Mesenchymal stem cell (in vitro differentiated cells and primary cell): ENCODE results near the gene PTPRU.

Source experiments
- DNase-seq: peaks from one replicate; pipeline ENCODE4 v3.0.0-alpha.2; 2013
- H2AFZ ChIP-seq: one replicate; pipeline ENCODE4 v1.6.1; 2013; ENCODE audit warnings: low read depth, mild to moderate bottlenecking, control low read depth, inconsistent platforms, low read length, moderate library complexity
- H2AK5ac ChIP-seq: 2 replicates; pipeline ENCODE4 v1.6.1; 2013; ENCODE audit warnings: low read length, moderate library complexity, mild to moderate bottlenecking, inconsistent platforms; ENCODE audit not compliant: severe bottlenecking
- H2BK120ac ChIP-seq: one replicate; pipeline ENCODE4 v1.6.1; 2013; ENCODE audit warnings: low read depth, mild to moderate bottlenecking, inconsistent platforms, low read length, moderate library complexity
- H2BK12ac ChIP-seq, 2 experiments: one replicate each; pipeline ENCODE4 v1.6.1; 2013; ENCODE audit warnings: inconsistent platforms in 2 of 2, low read length in 2 of 2, mild to moderate bottlenecking in 2 of 2, moderate library complexity in 2 of 2, control low read depth in 1 of 2
- H2BK15ac ChIP-seq: one replicate; pipeline ENCODE4 v1.6.1; 2013; ENCODE audit warnings: mild to moderate bottlenecking, low read depth, inconsistent platforms; ENCODE audit not compliant: poor library complexity, severe bottlenecking
- H2BK5ac ChIP-seq: 2 replicates; pipeline ENCODE4 v1.6.1; 2013; ENCODE audit warnings: low read depth, mild to moderate bottlenecking, low read length, control low read depth, inconsistent platforms; ENCODE audit not compliant: poor library complexity, severe bottlenecking
- H3K14ac ChIP-seq, 2 experiments: one replicate each; pipeline ENCODE4 v1.6.1; 2013; ENCODE audit warnings: inconsistent platforms in 2 of 2, low read length in 2 of 2, control low read depth in 1 of 2, mild to moderate bottlenecking in 1 of 2, moderate library complexity in 1 of 2
- H3K18ac ChIP-seq, 2 experiments: one replicate each; pipeline ENCODE4 v1.6.1; 2013; ENCODE audit warnings: inconsistent platforms in 2 of 2, low read length in 2 of 2, control low read depth in 1 of 2, low read depth in 1 of 2, mild to moderate bottlenecking in 1 of 2
- H3K23ac ChIP-seq, 2 experiments: one replicate each; pipeline ENCODE4 v1.6.1; 2013; ENCODE audit warnings: inconsistent platforms in 2 of 2, low read length in 2 of 2, mild to moderate bottlenecking in 2 of 2, moderate library complexity in 2 of 2, control low read depth in 1 of 2
- H3K27ac ChIP-seq: 2 replicates; pipeline ENCODE4 v1.5.1; 2013; ENCODE audit warnings: mild to moderate bottlenecking, moderate library complexity, low read length, control low read depth, inconsistent platforms; ENCODE audit not compliant: poor library complexity, severe bottlenecking
- H3K27me3 ChIP-seq, 2 experiments: 2 replicates each; pipeline versions ENCODE4 v1.6.1 to v1.7.0; 2013; ENCODE audit warnings: low read length in 2 of 2, mild to moderate bottlenecking in 2 of 2, moderate library complexity in 2 of 2, control low read depth in 1 of 2, inconsistent platforms in 1 of 2; ENCODE audit not compliant: control insufficient read depth in 1 of 2, insufficient read depth in 1 of 2
- H3K36me3 ChIP-seq, 2 experiments: 2 replicates each; pipeline versions ENCODE4 v1.6.1 to v1.7.0; 2013; ENCODE audit warnings: low read length in 2 of 2, control low read depth in 1 of 2, inconsistent platforms in 1 of 2, low read depth in 1 of 2, mild to moderate bottlenecking in 1 of 2; ENCODE audit not compliant: insufficient read depth in 2 of 2, control insufficient read depth in 1 of 2
- H3K4ac ChIP-seq, 2 experiments: one replicate each; pipeline ENCODE4 v1.6.1; 2013; ENCODE audit warnings: inconsistent platforms in 2 of 2, low read length in 2 of 2, mild to moderate bottlenecking in 2 of 2, moderate library complexity in 2 of 2, control low read depth in 1 of 2, low read depth in 1 of 2
- H3K4me1 ChIP-seq: 2 replicates; pipeline ENCODE4 v1.6.1; 2013; ENCODE audit warnings: low read depth, low read length, control low read depth; ENCODE audit not compliant: control insufficient read depth, insufficient read depth
- H3K4me2 ChIP-seq: 2 replicates; pipeline ENCODE4 v1.6.1; 2013; ENCODE audit warnings: low read length, mild to moderate bottlenecking, inconsistent platforms; ENCODE audit not compliant: poor library complexity, severe bottlenecking
- H3K4me3 ChIP-seq, 2 experiments: 2 replicates each; pipeline versions ENCODE4 v1.5.1 to v1.7.0; 2013; ENCODE audit warnings: low read length in 2 of 2, mild to moderate bottlenecking in 2 of 2, control low read depth in 1 of 2, low read depth in 1 of 2; ENCODE audit not compliant: insufficient read depth in 1 of 2
- H3K79me1 ChIP-seq: replicated peaks from 2 replicates; pipeline ENCODE4 v1.6.1; 2013; ENCODE audit warnings: mild to moderate bottlenecking, control low read depth, low read length, inconsistent platforms; ENCODE audit not compliant: poor library complexity, severe bottlenecking
- H3K9ac ChIP-seq: 2 replicates; pipeline ENCODE4 v1.7.0; 2013; ENCODE audit warnings: mild to moderate bottlenecking, low read length, moderate library complexity
- H3K9me3 ChIP-seq: 2 replicates; pipeline ENCODE4 v1.7.0; 2013; ENCODE audit warnings: mild to moderate bottlenecking, low read length; ENCODE audit not compliant: control insufficient read depth
- H4K8ac ChIP-seq: one replicate; pipeline ENCODE4 v1.6.1; 2013; ENCODE audit warnings: inconsistent platforms, mild to moderate bottlenecking, low read length, moderate library complexity
- H4K91ac ChIP-seq: one replicate; pipeline ENCODE4 v1.6.1; 2013; ENCODE audit warnings: mild to moderate bottlenecking, low read length, inconsistent platforms
- WGBS: methylation state at CpG from one replicate; pipeline ENCODE4 v1.1.7; 2013; ENCODE audit warnings: mixed read lengths; 5-methylcytosine and 5-hydroxymethylcytosine counted together

PTPRU gene

GRCh38 chr1:29239142-29239541 lies 2.8 kb downstream of the PTPRU start:
- peaks cover 0 to 12% of the 10 kb centered on the region in 2 experiments for H3K27me3 ChIP-seq
- H3K79me1 ChIP-seq: peaks cover 10% of the 10 kb centered on the region
- H2BK5ac ChIP-seq: no peak overlapping the region
- H4K91ac ChIP-seq: no peak overlapping the region
- no peak overlapping the region for H2BK12ac ChIP-seq
- H3K4ac ChIP-seq: no peak overlapping the region
- no peak overlapping the region for H3K27ac ChIP-seq
- H2AK5ac ChIP-seq: no peak overlapping the region
- H3K36me3 ChIP-seq: no peaks in the 10 kb centered on the region
- DNase-seq: peak; percentile 33
- no peak overlapping the region for H4K8ac ChIP-seq
- H3K4me1 ChIP-seq: peaks cover 31% of the 10 kb centered on the region
- H3K9me3 ChIP-seq: no peaks in the 10 kb centered on the region
- H3K4me3 ChIP-seq: no peak overlapping the region
- no peak overlapping the region for H3K18ac ChIP-seq
- 40% methylated on average over 7 of the region's 7 CpGs for WGBS
- H3K9ac ChIP-seq: peak overlapping the region; percentile 82
- no peak overlapping the region for H3K4me2 ChIP-seq
- no peak overlapping the region for H2BK15ac ChIP-seq
- H2BK120ac ChIP-seq: no peak overlapping the region
- no peak overlapping the region for H2AFZ ChIP-seq
- no peak overlapping the region for H3K23ac ChIP-seq
- H3K14ac ChIP-seq: no peak overlapping the region

GRCh38 chr1:29240400-29240837 lies 4.1 kb downstream of the PTPRU start:
- Histone ChIP-seq H3K4me3 (no peak overlapping the region), H3K79me1 (peaks cover 10% of the 10 kb centered on the region), H3K14ac (no peak overlapping the region), H2BK15ac (no peak overlapping the region), H2BK120ac (no peak overlapping the region), H2BK12ac (no peak overlapping the region), H3K27me3 (peaks cover 0 to 6% of the 10 kb centered on the region in 2 experiments), H3K18ac (no peak overlapping the region), H3K36me3 (no peaks in the 10 kb centered on the region), H3K27ac (no peak overlapping the region), H2AK5ac (no peak overlapping the region), H3K9ac (no peak overlapping the region), H3K4ac (no peak overlapping the region), H3K23ac (no peak overlapping the region), H4K8ac (no peak overlapping the region), H3K4me2 (no peak overlapping the region), H3K9me3 (no peaks in the 10 kb centered on the region), H2BK5ac (no peak overlapping the region), H2AFZ (no peak overlapping the region), H4K91ac (no peak overlapping the region), H3K4me1 (peaks cover 31% of the 10 kb centered on the region)
- no CpG with 5 or more reads among the region's 4 CpGs for whole genome bisulfite sequencing
- DNase-seq: peak; percentile 24

- H3K9me3 ChIP-seq: no peaks in the 10 kb centered on the region
- peaks cover 0 to 6% of the 10 kb centered on the region in 2 experiments for H3K27me3 ChIP-seq
- H3K14ac ChIP-seq: no peak overlapping the region
- H2AK5ac ChIP-seq: no peak overlapping the region
- no peaks in the 10 kb centered on the region for H3K36me3 ChIP-seq
- H3K4me2 ChIP-seq: no peak overlapping the region
- H2BK12ac ChIP-seq: no peak overlapping the region
- H3K4me1 ChIP-seq: peaks cover 32% of the 10 kb centered on the region
- no peak overlapping the region for H4K91ac ChIP-seq
- WGBS: 76% methylated on average over 2 of the region's 2 CpGs
- no peak overlapping the region for H2BK15ac ChIP-seq
- peaks cover 10% of the 10 kb centered on the region for H3K79me1 ChIP-seq
- no peak overlapping the region for H2BK5ac ChIP-seq
- no peak overlapping the region for H3K4ac ChIP-seq
- no peak overlapping the region for H3K4me3 ChIP-seq
- H3K9ac ChIP-seq: no peak overlapping the region
- no peak overlapping the region for H3K18ac ChIP-seq
- no peak overlapping the region for H4K8ac ChIP-seq
- no peak overlapping the region for H2AFZ ChIP-seq
- no peak overlapping the region for H3K27ac ChIP-seq
- no peak for DNase-seq
- no peak overlapping the region for H2BK120ac ChIP-seq
- H3K23ac ChIP-seq: no peak overlapping the region
These were observed 4.7 kb downstream of the PTPRU start for GRCh38 chr1:29240986-29241385.

- DNase-seq: no peak
- H3K4me3 ChIP-seq: no peak overlapping the region
- no peak overlapping the region for H2BK15ac ChIP-seq
- H3K14ac ChIP-seq: no peak overlapping the region
- no peak overlapping the region for H4K8ac ChIP-seq
- no peaks in the 10 kb centered on the region for H3K9me3 ChIP-seq
- H3K18ac ChIP-seq: no peak overlapping the region
- H3K79me1 ChIP-seq: peaks cover 13% of the 10 kb centered on the region
- H3K27me3 ChIP-seq: no peaks in the 10 kb centered on the region
- H3K36me3 ChIP-seq: no peaks in the 10 kb centered on the region
- H2AK5ac ChIP-seq: no peak overlapping the region
- H2BK120ac ChIP-seq: no peak overlapping the region
- H3K9ac ChIP-seq: no peak overlapping the region
- H4K91ac ChIP-seq: no peak overlapping the region
- H3K27ac ChIP-seq: no peak overlapping the region
- H3K4ac ChIP-seq: no peak overlapping the region
- no peak overlapping the region for H2BK12ac ChIP-seq
- no peak overlapping the region for H3K4me2 ChIP-seq
- no peak overlapping the region for H3K23ac ChIP-seq
- H3K4me1 ChIP-seq: peaks cover 16% of the 10 kb centered on the region
- no peak overlapping the region for H2AFZ ChIP-seq
- WGBS: 76% methylated on average over 16 of the region's 16 CpGs
- H2BK5ac ChIP-seq: no peak overlapping the region
These were observed 6.9 kb downstream of the PTPRU start for GRCh38 chr1:29243023-29243870.
